ENCODE data around the gene KLHL29.
"Not testable (repeated sequence)": the region's sequence is repeated elsewhere in the genome, so short reads cannot be mapped to it uniquely, and the experiment has no call there.

KLHL29 gene

DNA sequence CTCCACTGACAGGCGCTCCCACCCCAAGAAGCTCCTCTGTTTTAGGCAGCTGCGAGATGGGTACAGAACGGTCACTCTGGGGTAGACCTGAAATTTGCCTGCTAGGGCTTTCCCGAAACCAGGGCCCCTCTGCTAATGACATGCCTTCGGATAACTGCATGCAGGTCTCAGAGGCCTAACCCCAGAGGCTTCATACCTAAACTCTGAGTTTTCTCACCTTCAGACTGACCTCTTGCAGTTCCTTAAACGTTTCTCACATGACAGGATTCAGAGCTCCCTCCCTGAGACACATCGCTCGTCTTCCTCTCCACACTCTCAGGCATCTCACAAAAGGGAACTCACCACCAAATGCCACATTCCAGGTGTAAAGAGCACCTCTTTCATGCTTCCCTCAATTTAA is 11.3 kb upstream of the KLHL29 start:
- DNase-seq: no peak

- no peak for DNase-seq
These were observed 9.5 kb upstream of the KLHL29 start for GRCh38 chr2:23375448-23375847.

- DNase-seq: no peak
These were observed 8.9 kb upstream of the KLHL29 start for GRCh38 chr2:23376075-23376474.

DNA sequence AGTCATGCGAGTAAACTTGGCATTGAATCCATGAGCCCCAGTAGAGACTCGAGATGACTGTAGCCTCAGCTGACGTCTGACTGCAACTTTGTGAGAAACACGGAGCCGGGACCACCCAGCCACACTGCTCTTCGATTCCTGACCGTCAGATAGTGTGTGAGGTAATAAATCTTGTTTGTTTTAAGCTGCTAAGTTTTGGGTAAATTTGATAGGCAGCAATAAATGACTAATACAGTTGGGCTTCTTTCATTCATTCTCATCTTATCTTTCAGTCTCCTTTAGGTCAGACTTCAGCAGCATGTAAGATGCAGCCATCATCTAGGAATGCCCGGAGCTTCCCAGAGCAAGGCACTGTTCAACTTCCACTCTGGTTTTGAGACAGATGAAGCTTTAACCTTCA is 8.0 kb upstream of the KLHL29 start:
- no peak for DNase-seq

DNA sequence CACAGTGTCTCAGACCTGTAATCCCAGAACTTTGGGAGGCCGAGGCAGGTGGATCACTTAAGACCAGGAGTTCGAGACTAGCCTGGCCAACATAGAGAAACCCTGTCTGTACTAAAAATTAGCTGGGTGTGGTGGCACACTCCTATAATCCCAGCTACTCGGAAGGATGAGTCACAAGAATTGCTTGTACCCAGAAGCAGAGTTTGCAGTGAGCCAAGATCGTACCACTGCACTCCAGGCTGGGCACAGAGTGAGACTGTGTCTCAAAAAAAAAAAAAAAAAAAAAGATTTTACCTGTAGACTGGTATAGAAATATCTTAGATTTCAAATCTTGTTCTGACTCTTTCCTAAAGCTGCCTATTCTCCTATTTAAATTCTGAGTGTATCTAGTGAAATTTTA is 7.2 kb upstream of the KLHL29 start:
- no peak for DNase-seq

- DNase-seq: no peak
These were observed 6.5 kb upstream of the KLHL29 start for GRCh38 chr2:23378496-23378895.

- no peak for DNase-seq
These were observed 5.7 kb upstream of the KLHL29 start for GRCh38 chr2:23379220-23379695.

DNA sequence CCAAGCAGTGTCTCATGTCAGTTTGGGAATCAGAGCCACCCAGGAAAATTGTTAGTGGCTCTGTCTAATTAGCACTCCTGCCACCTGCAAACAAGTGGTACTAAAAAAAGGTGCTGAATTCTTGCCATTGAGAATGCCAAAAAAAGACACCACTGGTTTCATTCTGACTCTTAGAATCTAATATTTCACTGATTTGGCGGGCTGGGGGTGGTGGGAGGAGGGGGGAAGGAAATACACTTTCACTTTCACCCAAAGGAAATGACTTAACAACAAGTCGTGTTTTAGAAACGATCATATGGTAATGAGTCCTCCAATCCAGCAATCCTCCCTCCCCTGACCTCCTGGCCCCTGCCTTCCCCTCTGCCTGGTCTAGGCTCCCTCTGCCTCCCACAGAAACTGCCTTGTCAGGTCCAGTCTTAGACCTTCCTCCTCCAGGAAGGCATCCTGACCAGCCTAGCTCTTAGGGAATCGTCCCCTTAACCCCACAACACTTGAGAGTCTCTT is 4.4 kb upstream of the KLHL29 start:
- peak; percentile 66 for DNase-seq

DNA sequence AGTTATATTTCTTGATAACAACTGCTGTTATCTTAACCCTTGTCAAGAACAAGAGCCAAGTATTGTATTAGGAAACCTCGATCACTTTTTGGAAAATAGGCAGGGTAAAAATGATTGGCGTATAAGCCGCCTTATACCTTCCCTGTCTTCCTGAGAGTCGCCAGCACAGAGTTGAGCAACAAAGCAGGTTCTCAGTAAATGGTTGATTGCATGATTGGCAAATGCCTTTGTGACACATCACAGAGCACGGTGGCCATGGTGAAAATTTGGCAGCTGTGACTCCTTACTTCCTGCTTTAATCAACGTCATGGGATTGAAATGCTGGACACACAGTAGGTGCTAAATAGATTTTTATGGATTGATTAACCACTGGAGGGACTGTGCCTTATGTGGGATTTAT is 3.9 kb upstream of the KLHL29 start:
- DNase-seq: peak; percentile 43

- DNase-seq: no peak
These were observed 3.5 kb upstream of the KLHL29 start for GRCh38 chr2:23381485-23381884.

GRCh38 chr2:23383100-23383499 is 1.9 kb upstream of the KLHL29 start:
- DNase-seq: no peak

DNA sequence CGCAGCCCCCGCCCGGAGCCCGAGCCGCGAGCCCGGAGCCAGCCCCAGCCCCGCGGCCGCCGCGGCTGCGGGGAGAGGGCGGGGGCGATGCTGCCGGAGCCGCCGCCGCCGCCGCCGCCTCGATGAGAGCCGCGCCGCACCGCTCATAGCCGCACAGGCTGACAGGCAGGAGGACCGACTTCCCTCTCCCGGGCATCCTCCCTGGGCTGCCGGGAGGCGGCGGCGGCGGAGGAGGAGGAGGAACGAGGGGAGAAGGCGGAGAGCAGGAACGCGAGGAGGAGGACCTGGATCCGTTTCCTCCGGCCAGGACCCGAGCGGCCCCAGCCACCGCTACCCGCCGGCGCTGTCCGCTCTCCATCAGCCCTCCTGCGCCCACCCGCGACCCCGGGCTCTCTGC is 370 bp downstream of the KLHL29 start:
- peak; percentile 51 for DNase-seq

DNA sequence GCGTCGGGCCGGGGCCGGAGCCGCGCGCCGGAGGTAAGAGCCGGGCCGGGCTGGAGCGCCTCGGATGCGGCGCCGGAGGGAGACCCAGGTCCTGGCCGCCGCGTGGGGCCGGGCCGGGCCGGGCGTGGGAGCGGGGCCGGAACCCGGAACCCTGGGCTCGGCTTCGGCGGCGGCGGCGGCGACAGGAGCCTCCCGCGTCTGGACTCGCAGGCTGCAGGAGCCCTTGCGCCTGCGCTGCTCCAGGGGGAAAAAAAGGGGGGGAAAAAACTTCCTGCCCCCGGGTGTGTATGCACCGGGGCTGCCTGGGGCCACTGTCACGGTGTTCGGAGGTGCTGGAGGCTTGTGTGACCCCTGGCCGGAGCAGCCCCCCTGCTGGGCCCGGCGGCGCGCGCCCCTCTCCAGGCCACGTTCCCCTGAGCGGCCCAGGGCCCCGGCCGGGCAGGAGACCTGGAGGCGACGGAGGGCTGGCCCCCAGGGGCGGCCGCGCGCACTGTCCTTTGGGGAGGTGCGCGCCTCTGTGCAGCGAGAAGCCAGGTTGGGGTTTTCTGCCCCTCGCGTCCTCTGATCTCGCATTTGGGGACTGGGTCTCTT is 864 bp downstream of the KLHL29 start:
- peak; percentile 37 for DNase-seq

DNA sequence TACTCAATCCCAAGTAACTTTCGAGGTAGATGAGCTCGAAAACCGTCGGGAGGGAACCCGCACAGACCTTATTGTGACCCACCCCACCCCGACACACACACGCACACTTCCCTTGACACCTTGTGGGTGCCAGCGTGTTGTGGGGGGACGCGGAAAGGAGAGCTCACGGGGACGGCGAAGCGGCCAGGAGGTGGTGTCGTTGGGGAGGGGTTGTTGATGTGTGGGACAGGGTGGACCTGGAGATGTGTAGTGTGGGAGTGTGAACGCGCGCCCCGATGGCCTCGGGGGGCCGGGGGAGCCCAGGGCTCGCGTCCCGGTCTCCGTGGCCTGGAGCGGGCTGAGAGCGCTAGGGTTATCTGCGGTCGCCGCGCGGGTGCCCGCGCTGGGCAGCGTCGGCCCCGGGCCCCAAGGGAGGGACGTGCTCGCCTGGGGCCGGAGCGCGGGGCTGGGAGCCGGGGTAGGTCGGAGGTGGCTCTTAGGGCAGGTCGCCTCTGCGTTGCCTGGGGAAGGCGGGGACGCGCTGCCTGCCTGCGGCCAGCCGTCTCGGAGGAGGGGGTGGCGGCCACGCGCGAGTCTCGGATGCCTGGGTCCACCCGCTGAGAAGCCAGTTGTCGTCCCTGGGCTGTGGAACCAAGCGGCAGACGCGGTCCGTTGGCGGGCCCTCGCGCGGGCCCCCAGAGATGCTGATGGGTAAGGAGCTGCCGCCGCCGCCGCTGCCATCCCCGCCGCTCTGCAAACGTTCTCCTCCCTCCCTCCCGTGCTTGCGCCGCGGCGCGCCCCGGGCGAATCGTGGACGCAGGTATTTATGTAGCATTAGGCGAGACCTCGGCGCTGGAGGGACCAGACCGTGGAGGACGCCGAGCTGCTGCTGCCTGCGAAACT is 1.6 kb downstream of the KLHL29 start:
- peak; percentile 40 for DNase-seq

GRCh38 chr2:23387221-23387550 is 2.2 kb downstream of the KLHL29 start:
- DNase-seq: no peak

- no peak for DNase-seq
These were observed 2.9 kb downstream of the KLHL29 start for GRCh38 chr2:23387845-23388244.

DNA sequence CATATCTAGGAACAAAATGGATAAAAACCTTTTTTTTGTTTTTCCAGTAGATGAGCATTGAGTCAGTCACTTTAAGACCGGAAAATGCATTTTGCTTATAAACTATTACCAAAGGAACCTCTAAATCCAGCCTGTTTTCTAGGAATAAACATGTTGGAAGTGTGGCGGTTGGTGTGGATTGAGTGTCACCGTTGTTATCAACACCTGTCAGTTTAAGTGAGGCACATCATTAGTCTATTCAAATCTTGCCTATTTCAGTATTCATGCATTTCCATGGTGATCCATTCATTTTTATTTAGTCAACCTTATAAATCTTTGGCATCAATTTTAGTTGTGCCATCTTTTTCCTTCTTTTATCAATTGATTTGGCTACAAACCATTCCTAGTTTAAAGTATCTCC is 3.3 kb downstream of the KLHL29 start:
- no peak for DNase-seq

GRCh38 chr2:23388756-23389514 is 4.0 kb downstream of the KLHL29 start:
- DNase-seq: no peak

DNA sequence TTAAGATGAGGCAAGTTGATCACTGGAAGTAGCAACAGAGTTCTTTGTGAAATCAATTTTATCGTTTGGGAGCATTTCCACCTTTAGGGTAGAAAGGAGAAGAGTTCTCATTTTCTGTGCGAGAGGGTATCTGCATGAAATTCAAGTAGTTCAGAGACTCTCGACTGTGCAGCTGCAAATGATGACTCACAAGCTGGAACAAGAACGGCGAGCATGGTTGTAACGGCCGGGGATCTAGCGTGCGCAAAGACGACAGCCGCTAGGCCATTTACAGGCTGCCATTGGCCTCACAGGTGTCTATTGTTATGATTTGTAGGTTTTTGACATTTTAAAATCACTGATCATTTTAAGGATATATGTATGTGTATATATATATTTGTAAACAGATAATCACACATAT is 5.2 kb downstream of the KLHL29 start:
- no peak for DNase-seq

DNA sequence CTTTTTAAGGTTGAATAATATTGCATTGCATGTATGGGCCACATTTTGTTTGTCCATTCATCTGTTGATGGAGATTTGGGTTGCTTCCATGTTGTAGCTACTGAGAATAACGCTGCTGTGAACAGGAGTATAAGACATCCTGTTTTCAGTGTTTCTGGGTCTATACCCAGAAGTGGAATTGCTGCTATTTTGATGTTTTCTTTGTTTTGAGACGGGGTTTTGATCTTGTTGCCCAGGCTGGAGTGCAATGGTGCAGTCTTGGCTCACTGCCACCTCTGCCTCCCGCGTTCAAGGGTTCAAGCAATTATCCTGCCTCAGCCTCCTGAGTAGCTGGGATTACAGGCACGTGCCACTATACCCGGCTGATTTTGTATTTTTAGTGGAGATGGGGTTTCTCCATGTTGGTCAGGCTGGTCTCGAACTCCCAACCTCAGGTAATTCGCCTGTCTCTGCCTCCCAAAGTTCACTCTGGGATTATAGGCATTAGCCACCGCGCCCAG is 6.3 kb downstream of the KLHL29 start:
- not testable (repeated sequence) for DNase-seq

DNA sequence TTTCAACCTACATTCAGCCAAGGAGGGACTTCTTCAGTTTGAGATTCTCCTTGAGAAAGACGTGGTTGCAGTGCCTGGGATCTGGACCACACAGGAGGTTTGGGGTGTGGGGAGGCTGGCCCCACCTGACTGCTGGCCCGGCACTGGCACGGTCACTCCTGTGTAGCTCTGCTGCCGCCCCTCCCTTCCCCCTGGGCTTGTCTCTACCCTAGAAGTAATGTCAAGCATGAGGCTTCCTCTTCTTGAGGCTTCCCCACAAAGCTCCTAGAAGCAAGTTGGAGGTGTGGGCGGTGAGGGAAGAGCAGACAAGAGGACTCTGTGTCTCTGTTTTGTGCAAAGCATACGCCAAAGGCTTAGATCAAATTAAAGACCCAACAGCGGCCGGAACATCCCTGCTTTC is 8.7 kb downstream of the KLHL29 start:
- DNase-seq: no peak

GRCh38 chr2:23394700-23395099 is 9.7 kb downstream of the KLHL29 start:
- no peak for DNase-seq

- no peak for DNase-seq
These were observed 12.5 kb downstream of the KLHL29 start for GRCh38 chr2:23397478-23397877.
